HepG2 (cell line): ENCODE data around the gene SLC39A10. TPM values are rescaled to one million over a fixed set of nuclear protein-coding genes. Genes with fewer than 3 reads are reported as not detected.
A peak's percentile ranks its signal among the peaks of the same experiment; 100 is the strongest.

Experiments
- BRD4 ChIP-seq: sonication (generic); formaldehyde crosslinking; IDR thresholded peaks from 2 replicates; pipeline ENCODE4 v1.4.0; 2020; ENCODE audit warnings: missing genetic modification reagents
- CREM ChIP-seq, 2 experiments: sonication (generic) in 1 of 2; formaldehyde crosslinking in 1 of 2; IDR thresholded peaks; 2 replicates each; pipeline versions ENCODE4 v1.4.0 to v1.6.1; 2016 to 2020; ENCODE audit warnings: antibody characterized with exemption in 1 of 2, mild to moderate bottlenecking in 1 of 2, missing genetic modification reagents in 1 of 2
- DMAP1 ChIP-seq: IDR thresholded peaks from 2 replicates; pipeline ENCODE4 v1.6.1; 2016
- DZIP1 ChIP-seq: sonication (generic); formaldehyde crosslinking; IDR thresholded peaks from 2 replicates; pipeline ENCODE4 v1.5.0; 2020; ENCODE audit warnings: mild to moderate bottlenecking, missing genetic modification reagents
- FOXJ3 ChIP-seq: sonication (generic); formaldehyde crosslinking; IDR thresholded peaks from 2 replicates; pipeline ENCODE4 v1.4.0; 2020; ENCODE audit warnings: missing genetic modification reagents, mild to moderate bottlenecking, borderline replicate concordance
- FOXO4 ChIP-seq: sonication (generic); formaldehyde crosslinking; conservative IDR thresholded peaks from 2 replicates; pipeline ENCODE4 v1.8.1; 2023; ENCODE audit warnings: missing genetic modification reagents
- HNF1B ChIP-seq: sonication (generic); formaldehyde crosslinking; IDR thresholded peaks from 2 replicates; pipeline ENCODE4 v1.5.1; 2020; ENCODE audit warnings: mild to moderate bottlenecking, moderate library complexity, missing genetic modification reagents
- MIXL1 ChIP-seq: IDR thresholded peaks from 2 replicates; pipeline ENCODE4 v1.6.1; 2016
- NFYC ChIP-seq: IDR thresholded peaks from 2 replicates; pipeline ENCODE4 v1.6.1; 2016; ENCODE audit warnings: missing genetic modification reagents, missing compliant biosample characterization
- SATB2 ChIP-seq: sonication (generic); formaldehyde crosslinking; IDR thresholded peaks from 2 replicates; pipeline ENCODE4 v1.5.0; 2020; ENCODE audit warnings: missing genetic modification reagents
- SMAD1 ChIP-seq: sonication (generic); formaldehyde crosslinking; IDR thresholded peaks from 2 replicates; pipeline ENCODE4 v1.4.0; 2020; ENCODE audit warnings: missing genetic modification reagents, low read depth, mild to moderate bottlenecking, borderline replicate concordance
- SP2 ChIP-seq: sonication (generic); formaldehyde crosslinking; IDR thresholded peaks from 2 replicates; pipeline ENCODE4 v1.5.1; 2020; ENCODE audit warnings: mild to moderate bottlenecking, missing genetic modification reagents
- TFDP2 ChIP-seq: sonication (generic); formaldehyde crosslinking; IDR thresholded peaks from 2 replicates; pipeline ENCODE4 v1.4.0; 2020; ENCODE audit warnings: missing genetic modification reagents
- ZNF12 ChIP-seq: sonication (generic); formaldehyde crosslinking; IDR thresholded peaks from 2 replicates; pipeline ENCODE4 v1.5.0; 2020; ENCODE audit warnings: missing genetic modification reagents
- ZNF207 ChIP-seq: fragments of 450-650 bp; IDR thresholded peaks from 2 replicates; pipeline ENCODE4 v1.6.1; 2016; ENCODE audit warnings: antibody characterized with exemption, borderline replicate concordance
- ZNF431 ChIP-seq: sonication (generic); formaldehyde crosslinking; IDR thresholded peaks from 2 replicates; pipeline ENCODE4 v1.9.0; 2022; ENCODE audit warnings: missing genetic modification reagents, low read depth, mild to moderate bottlenecking, borderline replicate concordance
- ZNF605 ChIP-seq: sonication (generic); formaldehyde crosslinking; IDR thresholded peaks from 2 replicates; pipeline ENCODE4 v1.8.0; 2022; ENCODE audit warnings: mild to moderate bottlenecking, missing genetic modification reagents
- ZNF710 ChIP-seq: sonication (generic); formaldehyde crosslinking; IDR thresholded peaks from 2 replicates; pipeline ENCODE4 v1.5.0; 2020; ENCODE audit warnings: mild to moderate bottlenecking, missing genetic modification reagents, borderline replicate concordance
- ZNF777 ChIP-seq: sonication (generic); formaldehyde crosslinking; IDR thresholded peaks from 2 replicates; pipeline ENCODE4 v1.4.0; 2020; ENCODE audit warnings: missing genetic modification reagents
- ZSCAN30 ChIP-seq: sonication (generic); formaldehyde crosslinking; IDR thresholded peaks from 2 replicates; pipeline ENCODE4 v1.5.0; 2020; ENCODE audit warnings: mild to moderate bottlenecking, missing genetic modification reagents
- polyA plus RNA-seq, 8 experiments: library from polyadenylated mRNA; depleted of rRNA in 3 of 8; stranded (reverse) in 7 of 8; unstranded in 1 of 8; fragments of >200 nt; fragmentation: Illumina TruSeq in 4 of 8; extraction: Trizol in 4 of 8; gene quantifications; 2 replicates each; pipeline versions ENCODE4 v1.2.1 to v1.2.3, GENCODE V29; 2011 to 2016; ENCODE audit warnings: low read depth in 4 of 8, missing spikeins in 1 of 8, mixed read lengths in 1 of 8; ENCODE audit not compliant: insufficient read depth in 1 of 8
- total RNA-seq, 5 experiments: library from RNA; depleted of rRNA; stranded (reverse); fragments of >200 nt; fragmentation: Illumina TruSeq; extraction: Trizol; gene quantifications; 2 replicates each; pipeline ENCODE4 v1.2.3, GENCODE V29; 2016; ENCODE audit warnings: low read depth in 1 of 5

The SLC39A10 gene
- total and polyA plus RNA-seq, 2 of the 13 experiments (the other 11 are each of a cell fraction or from before 2014, with no cell fraction given), result 13.2 to 21.0 TPM

- peak; percentile 69; the same call in 1 of the 2 replicates for TF ChIP-seq ZNF431
- no peak for TF ChIP-seq SMAD1 (CRISPR knock-in tag)
- no peak; the same call in 1 of the 2 replicates for TF ChIP-seq DZIP1
- TF ChIP-seq ZNF207, result no peak
- no peak for TF ChIP-seq SP2
- TF ChIP-seq MIXL1 (CRISPR knock-in tag), result no peak
- no peak for TF ChIP-seq FOXO4 (CRISPR knock-in tag)
- no peak; the same call in 1 of the 2 replicates for TF ChIP-seq BRD4 (CRISPR knock-in tag)
- no peak; the same call in 1 of the 2 replicates for TF ChIP-seq NFYC (CRISPR knock-in tag)
- TF ChIP-seq ZNF777 (CRISPR knock-in tag), result peak; percentile 90
- TF ChIP-seq CREM (IDR thresholded peaks at IDR 0.05), result no peak
- TF ChIP-seq CREM (CRISPR knock-in tag; IDR thresholded peaks at IDR 0.05), result no peak
- TF ChIP-seq TFDP2 (CRISPR knock-in tag), result peak; percentile 53; the same call in 1 of the 2 replicates
- 0 out of 2 replicates have a peak, but pooled peaks have one; percentile 36 for TF ChIP-seq FOXJ3 (CRISPR knock-in tag)
- peak; percentile 78 for TF ChIP-seq DMAP1 (CRISPR knock-in tag)
- no peak; the same call in 1 of the 2 replicates for TF ChIP-seq SATB2
- no peak for TF ChIP-seq ZNF605 (CRISPR knock-in tag)
- TF ChIP-seq ZSCAN30 (CRISPR knock-in tag), result no peak; the same call in 1 of the 2 replicates
- peak; percentile 91 for TF ChIP-seq HNF1B (CRISPR knock-in tag)
- TF ChIP-seq ZNF12 (CRISPR knock-in tag), result peak; percentile 64
- no peak; the same call in 1 of the 2 replicates for TF ChIP-seq ZNF710 (CRISPR knock-in tag)
These were observed at the start of gene SLC39A10 (continued) for GRCh38 chr2:195656859-195657633.
